Retina (tissue), 1 donor: Measurements from ENCODE around the gene ITPKC.
"Not testable (repeated sequence)": the region's sequence is repeated elsewhere in the genome, so short reads cannot be mapped to it uniquely, and the experiment has no call there.

Experiments
- DNase-seq: peaks from one replicate; pipeline ENCODE4 v3.0.0-alpha.2; 2016

ITPKC gene

GRCh38 chr19:40717880-40718773 lies 1.2 kb downstream of the ITPKC start:
- DNase-seq, result peak; percentile 19

- DNase-seq, result peak; percentile 41
Measured at GRCh38 chr19:40718774-40719391, 2.0 kb downstream of the ITPKC start.

GRCh38 chr19:40719414-40719894 lies 2.5 kb downstream of the ITPKC start:
- DNase-seq, result no peak

- DNase-seq, result no peak
Measured at GRCh38 chr19:40721140-40721486, 4.2 kb downstream of the ITPKC start.

- no peak for DNase-seq
Measured at GRCh38 chr19:40721936-40722661, 5.2 kb downstream of the ITPKC start.

- no peak for DNase-seq
Measured at GRCh38 chr19:40723661-40724254, 6.8 kb downstream of the ITPKC start.

GRCh38 chr19:40724315-40724714 lies 7.4 kb downstream of the ITPKC start:
- DNase-seq, result no peak

- DNase-seq, result no peak
Measured at GRCh38 chr19:40724855-40725254, 7.9 kb downstream of the ITPKC start.

GRCh38 chr19:40726279-40726678 lies 9.4 kb downstream of the ITPKC start:
- DNase-seq, result no peak

- not testable (repeated sequence) for DNase-seq
Measured at GRCh38 chr19:40730065-40730464, 13.2 kb downstream of the ITPKC start.

GRCh38 chr19:40732304-40732703 lies 15.4 kb downstream of the ITPKC start:
- DNase-seq, result not testable (repeated sequence)

GRCh38 chr19:40733149-40733548 lies 16.2 kb downstream of the ITPKC start:
- no peak for DNase-seq

GRCh38 chr19:40735013-40735771 lies 18.3 kb downstream of the ITPKC start:
- DNase-seq, result no peak

- no peak for DNase-seq
Measured at GRCh38 chr19:40736661-40737060, 19.7 kb downstream of the ITPKC start.

GRCh38 chr19:40737102-40737644 lies 20.3 kb downstream of the ITPKC start:
- DNase-seq, result no peak

GRCh38 chr19:40739030-40739839 lies 22.3 kb downstream of the ITPKC start:
- no peak for DNase-seq

- DNase-seq, result no peak
Measured at GRCh38 chr19:40739871-40740703, 23.2 kb downstream of the ITPKC start.

GRCh38 chr19:40740747-40741146 lies 23.8 kb downstream of the ITPKC start:
- no peak for DNase-seq

GRCh38 chr19:40741527-40742390 lies 24.8 kb downstream of the ITPKC start:
- no peak for DNase-seq
